HG02840 (cell line): Measurements from ENCODE around the gene MSI2.
A peak's percentile ranks its signal among the peaks of the same experiment; 100 is the strongest.

Experiments
- ATAC-seq: cut with Tn5 transposase; IDR thresholded peaks from one replicate; pipeline ENCODE4 v1.9.1; 2021; ENCODE audit warnings: mild to moderate bottlenecking, moderate library complexity, moderate number of reproducible peaks; ENCODE audit not compliant: unreplicated experiment, low FRiP score

Gene MSI2

DNA sequence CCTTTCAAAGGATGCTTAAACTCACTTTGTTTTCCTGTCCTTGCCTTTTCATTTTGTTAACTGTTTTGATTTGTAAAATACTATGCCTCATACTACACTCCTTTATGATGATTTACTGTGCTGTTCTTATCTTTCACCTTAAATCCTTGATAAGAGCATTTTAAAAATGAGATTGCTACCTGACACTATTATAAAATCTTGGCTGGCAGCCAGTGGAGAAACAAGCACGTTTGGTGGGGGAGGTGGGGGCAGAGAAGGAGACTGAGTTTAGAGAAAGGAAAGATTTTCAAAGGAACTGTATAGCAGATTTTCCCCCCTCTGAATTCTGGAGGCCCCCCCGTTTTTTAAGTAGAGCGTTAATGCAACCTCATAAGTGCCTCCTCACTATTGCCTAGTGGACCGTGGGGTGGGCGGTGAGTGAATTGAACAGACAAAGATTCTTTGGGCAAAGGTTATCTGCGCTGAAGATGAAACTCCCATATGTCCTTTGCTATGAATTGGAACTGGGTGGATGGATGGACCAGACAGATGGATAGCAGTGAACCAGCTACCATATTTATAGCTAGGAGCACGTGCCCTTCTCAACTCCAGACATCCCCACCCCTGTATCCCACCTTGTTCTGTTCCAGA, 288.6 kb downstream of the MSI2 start:
- ATAC-seq: no peak

DNA sequence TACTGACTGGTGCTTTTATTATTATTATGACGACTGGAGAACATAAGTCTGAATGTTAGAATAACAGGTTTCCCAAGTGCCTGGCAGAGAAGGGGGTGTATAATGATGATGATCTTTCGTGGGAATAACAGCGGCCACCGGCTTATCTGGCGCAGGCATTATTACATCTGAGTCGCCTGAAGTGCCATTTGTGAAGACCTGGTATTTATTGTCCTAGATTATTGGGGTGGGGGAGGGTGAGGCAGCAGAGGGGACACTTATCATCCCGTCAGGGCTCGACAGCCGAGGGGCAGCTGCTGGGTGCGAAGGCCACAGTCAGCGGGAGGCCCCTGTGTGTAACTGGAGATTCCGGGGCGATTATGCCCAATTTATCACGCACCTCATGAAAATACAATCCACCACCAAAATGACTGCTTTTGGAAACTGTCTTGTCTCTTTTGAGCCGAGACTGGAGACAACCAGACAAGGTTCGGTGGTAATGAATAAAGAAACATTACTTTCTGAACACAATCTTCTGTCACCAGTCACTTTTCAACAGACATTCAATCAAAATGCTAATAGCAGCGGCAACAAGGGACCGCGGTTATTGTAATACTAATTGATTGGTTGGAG, 289.5 kb downstream of the MSI2 start:
- no peak for ATAC-seq

DNA sequence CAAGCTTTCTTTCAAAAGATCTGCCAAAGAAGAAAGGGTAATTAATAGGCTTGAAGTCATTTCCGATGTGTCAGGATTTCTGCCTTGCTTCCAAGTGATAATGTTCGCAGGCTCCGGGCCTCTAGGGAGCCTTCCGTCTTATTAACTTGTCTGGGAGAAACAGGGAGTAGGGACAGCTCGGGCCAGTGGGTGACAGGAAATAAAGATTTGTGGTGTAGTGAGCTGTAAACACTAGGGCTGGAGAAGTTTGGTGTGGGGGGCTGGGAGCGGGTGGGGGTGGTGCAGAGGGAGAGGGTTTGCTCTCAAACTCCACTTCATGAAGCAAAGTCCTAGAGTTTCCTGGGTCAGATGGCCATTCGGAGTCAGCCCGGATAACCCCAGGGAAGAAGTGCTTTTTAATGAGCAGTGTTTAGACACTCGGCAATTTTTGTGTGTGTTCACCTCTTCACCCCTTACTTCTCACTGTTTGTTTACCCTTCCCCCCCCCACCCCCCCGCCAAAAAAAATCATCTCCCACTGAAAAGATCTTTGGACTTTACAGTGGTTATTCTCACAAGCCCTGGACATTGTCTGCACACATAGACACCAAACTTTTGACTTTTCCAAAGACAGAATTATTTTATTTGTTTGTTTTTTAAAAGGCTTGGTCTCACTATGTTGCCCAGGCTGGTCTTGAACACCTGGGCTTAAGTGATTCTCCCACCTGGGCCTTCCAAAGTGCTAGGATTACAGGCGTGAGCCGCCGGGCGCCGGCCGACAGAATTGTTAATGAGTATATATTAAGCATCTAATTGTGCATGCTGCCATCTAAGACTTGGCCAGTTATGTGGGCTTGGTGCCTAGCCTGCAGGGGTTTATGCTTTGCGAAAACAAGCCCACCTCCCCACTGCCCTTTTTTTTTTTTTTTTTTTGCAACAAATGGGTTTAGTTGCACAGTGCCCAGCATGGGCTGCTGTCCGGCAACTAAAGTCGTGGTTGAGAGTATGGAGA, 292.4 kb downstream of the MSI2 start:
- ATAC-seq: no peak

DNA sequence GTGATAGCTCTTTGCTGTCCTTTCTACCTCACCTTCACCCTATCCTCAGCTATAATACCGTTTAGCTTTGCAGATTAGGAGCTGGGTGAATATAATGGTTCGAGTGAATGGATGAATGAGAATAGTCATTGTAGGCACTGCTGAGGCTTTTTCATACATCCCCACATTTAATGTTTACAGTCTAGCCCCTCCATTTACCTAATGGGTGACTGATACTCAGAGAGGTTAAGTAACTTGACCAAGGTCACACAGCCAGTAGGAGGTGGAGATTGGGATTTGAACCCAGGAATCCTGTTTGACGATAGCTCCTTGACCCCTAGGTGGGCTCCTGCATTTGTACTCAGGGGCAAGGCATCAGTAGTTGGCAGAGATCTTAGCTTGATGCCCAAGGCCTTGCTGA, 293.1 kb downstream of the MSI2 start:
- no peak for ATAC-seq

DNA sequence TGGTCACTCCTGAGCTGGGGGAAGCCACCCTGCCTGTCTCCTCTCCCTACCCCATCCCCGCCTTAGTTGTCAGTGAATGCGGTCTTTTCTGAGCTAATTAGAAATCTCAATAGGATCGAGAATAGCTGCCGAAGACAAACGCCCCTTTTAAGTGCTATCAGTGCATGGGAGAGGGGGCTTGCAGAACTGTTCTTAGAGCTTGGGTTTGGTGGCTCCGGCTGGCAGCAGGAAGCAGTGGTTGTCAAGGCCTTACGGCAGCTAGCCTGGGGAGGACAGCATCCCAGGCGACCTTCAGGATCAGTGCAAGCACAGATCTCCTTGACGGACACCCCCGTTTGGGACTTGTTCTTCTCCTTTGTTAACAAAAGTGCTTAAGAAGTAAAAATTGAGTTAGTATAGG, 293.7 kb downstream of the MSI2 start:
- ATAC-seq: no peak

DNA sequence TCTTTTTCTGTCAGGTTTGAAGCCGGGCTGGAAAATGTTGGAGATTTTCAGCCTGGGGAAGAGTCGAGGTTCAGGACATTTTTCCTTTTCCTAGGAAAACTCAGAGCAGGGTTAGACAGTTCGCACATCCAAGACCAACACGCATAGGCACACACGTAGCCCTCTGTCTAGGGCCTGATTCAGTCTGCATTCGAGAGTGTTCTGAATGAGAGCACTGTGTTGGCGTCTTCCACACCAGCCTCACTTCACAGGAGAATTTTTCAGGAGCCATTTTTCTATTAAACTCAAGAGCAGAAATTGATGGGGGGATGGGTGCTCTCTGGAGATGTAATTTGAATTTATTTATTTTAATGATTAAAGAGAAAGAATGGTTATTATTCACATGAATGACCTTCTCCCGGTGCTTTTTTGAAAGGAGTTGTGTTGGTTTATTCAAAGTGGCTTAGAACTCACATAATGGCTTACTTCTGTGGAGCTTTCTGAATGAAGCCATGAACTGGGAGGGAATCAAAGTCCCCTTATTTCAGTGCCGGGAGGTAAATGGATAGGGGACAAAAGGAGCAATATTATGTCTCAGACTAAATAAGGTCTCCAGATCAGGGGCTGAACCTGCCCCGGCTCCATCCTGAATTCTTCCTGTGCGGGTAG, 294.5 kb downstream of the MSI2 start:
- ATAC-seq: no peak

DNA sequence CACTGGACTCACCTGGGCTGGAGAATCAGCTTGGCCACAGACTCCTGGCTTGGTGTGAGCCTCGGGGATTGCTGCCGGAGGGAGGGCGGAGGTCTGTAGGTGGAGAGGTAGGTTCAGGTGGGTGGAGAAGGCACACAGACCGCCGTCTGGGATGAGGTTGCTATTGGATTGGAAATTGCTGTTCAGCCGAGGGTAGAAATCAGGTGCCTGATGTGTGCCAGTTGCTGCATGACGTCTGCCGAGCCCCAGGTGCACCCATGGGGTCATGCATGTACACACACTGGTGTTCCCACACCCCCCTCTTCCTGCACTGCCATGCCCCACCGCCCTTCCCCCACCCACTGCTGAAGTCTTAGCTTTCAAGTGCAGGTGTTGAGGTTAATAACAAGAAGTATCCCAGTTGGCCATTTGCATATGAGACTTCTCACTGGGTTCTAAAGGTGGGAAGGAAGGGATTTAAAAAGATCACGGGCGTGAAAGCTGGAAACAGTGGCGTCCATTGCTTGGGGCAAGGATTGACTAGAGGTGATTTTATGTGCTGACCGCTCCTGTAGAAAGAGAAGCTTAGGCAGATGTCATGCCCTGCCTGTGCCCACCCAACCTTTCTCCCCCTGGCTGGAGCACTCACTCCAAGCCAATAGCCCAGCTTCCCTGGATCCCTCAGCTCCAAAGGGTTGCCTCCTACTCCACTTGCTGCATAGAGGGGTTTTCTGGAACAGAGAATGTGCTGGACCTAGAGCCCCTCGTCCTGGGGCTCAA, 295.2 kb downstream of the MSI2 start:
- ATAC-seq: peak; percentile 50

DNA sequence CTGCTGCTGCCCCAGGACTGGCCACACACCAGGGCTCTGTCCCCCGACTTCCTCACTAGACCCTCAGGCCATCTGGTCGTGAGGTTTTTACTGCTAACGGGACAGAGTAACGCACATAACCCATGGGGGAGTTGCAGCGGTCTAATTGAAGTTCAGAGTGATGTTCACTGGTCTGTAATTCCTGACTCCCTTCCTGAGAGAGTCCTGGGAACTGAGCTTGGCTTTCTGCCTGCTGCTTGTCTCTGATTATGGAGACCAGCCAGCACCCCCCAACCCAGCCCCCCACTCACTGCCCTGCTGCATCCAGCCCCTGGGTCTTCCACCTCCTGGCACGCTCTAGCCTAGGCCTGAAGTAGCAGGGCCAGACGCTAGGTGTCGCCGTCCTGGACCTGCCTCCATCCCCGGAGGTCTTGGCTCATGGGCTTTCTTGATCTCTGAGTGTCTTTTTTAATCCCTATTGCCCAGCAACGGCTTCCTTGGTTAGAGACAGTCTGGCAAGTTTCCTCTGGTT, 295.8 kb downstream of the MSI2 start:
- no peak for ATAC-seq

DNA sequence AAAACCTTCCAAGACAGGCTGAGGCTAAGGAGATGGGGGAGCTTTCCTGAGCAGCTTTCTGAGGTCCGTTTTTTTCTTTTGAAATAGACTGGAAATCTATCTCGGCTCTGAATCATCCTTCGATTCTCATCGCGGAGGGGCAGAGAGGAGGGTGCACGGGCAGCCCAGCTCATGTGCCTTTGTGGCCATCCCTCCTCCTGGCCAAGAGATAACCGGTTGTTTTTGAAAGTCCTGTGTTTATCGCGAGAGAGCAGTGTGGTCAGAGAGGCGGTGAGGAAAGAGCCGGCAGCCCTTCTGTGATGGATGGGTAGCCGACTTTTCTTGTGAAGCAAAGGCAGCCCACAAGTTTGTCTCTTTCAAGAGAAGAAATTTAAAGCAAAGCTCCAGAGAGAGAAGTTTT, 297.2 kb downstream of the MSI2 start:
- no peak for ATAC-seq

DNA sequence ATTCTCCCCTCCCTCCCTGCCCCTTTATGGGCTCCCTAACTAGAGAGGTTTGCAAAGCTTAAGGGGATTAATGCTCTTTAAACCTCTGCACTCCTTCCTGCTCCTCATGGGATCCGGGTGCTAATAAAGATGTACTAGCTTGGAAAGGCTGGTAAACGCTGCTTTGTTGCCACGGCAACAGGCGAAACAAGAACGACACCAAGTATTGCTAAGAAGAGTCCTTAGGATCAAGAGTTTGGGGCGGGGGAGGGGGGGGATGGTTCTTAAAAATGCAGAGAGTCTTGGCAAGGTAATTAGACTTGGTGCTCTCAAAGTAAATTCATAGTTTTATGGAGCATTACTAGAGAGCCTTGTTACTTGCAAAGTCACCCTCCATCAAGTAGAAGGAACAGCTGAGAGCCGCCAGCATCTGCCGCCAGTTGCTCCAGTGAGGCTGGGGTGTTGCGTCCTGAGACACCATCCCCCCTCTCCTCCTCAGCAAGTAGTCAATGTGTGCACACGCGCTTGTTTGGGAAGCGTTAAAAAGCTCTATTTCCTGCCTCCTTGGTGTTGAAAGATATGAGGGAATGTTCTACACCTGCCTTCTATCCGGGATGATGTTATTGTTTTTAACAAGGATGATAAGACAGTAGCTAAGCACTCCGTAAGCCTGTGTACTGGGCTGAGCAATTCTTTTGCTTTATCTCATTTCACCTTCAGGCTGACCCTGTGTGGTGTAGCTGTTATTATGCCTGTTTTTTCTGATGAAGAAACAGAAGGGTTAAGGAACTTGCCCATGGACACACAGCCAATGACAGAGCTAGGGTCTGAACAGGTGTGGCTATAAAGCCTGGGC, 297.9 kb downstream of the MSI2 start:
- ATAC-seq: no peak

DNA sequence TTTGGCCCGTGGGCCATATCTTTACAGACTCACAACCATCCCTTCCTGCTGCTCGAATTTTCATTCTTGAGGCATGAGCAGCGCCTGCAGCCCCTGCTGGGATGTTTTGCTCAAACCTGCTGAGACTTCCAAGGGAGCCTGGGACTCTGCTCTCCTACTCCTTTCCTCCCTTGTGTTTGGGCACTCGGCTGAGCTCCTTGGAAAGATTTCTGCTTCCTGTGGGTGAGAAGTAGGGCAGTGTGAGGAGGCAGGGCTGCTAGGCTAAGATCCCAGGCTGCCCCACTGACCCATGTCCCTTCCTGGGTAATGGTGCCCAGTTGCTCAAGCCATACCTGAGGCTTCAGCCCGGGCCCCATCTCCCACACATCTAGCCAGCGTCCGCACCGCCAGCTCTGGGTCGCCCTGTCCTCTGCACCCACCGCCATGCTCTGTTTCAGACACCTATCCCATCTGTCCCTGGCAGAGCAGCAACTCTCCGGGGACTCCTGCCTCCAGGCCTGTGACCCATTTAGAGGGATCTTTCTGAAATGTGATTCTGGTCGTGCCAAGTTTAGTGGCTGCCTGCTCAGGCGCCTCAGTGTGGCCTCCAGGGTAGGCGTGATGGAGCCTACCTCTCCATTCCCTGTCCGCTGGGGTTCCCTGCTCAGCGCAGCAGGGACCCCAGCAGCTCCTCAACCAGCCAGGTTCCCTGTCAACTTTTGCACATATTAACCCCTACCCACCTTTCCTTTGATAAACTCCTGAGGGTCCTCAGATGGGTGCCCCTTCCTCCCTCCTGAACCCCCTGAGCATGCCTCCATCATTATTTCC, 298.7 kb downstream of the MSI2 start:
- ATAC-seq: no peak

DNA sequence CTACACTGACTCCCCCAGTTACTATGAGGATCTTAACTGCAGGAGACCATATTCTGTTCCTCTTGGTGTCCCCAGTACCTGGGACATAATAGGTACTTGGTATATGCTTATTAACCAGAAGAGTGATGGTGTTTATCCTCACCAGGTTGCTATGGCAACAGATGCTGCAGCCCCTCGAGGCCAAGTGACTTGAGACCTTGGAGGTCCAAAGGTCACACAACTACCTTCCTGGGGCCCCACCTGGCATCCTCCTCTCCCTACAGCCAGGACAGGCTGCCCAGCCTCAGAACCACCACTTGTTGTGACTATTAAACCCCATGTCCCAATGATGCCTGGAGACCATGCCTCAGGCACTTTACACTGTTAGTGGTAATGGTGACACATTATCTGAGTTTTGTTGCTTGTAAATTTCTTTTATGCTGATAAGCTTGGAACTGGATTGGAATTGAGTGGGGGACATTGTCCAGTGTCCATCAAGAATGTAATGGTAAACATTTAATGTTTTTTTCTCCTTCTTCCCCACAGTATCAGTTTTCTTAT, 299.4 kb downstream of the MSI2 start:
- no peak for ATAC-seq

DNA sequence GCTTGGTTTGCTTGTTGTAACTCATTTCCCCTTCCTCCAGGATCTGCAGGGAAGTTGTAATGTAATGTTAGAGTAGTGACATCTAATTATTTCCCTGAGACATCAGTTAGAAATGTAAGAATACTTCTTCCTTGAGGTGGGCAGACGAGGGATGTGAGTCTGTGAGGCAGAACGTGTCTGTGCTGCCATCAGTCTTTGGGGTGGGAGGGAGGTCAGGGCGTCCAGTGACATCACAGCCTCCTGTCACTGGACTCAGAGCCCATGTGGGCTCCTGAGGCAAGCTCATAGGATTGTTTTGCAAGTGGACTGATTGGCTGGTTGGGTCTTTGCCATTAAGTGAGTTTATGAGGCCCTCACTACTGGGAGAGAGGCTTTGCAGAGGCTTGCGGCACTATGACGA, 300.0 kb downstream of the MSI2 start:
- ATAC-seq: no peak

DNA sequence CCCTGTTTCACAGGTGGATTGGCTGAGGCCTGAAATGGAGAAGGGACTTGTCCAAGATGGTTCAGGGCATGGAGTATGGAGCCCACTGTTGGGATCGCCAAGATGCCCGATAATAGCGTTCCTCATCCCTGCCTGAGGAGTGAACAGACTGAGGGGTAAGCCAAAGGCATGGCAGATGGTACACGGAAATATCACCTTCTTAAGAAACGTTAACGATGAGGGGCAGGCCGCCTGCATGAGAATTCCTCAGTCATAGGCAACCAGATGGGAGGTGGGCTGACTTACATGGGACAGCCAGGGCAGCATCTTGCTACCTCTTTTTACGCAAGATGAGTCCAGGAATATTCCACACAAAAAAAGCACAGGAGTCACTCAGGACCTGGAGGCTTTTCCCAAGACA, 300.7 kb downstream of the MSI2 start:
- no peak for ATAC-seq

DNA sequence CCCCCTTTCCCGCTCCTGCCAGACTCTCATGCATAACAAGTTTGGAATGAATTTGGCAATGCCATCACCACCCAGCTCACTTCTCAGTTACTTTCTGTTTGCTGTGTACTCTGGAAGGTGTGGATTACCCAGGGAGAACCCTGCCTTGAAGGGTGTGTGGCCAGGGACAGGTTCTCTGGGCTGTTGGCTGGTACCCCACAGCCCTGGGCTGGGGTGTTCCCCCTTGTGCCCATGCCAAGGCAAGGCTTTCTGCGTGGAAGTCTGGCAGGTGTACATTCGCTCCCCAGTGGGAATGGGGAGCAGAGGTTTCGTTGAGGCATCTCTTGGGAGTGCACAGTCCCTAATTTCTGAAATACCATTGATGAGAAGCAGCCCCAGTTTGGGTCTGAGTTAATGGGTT, 301.1 kb downstream of the MSI2 start:
- ATAC-seq: no peak

DNA sequence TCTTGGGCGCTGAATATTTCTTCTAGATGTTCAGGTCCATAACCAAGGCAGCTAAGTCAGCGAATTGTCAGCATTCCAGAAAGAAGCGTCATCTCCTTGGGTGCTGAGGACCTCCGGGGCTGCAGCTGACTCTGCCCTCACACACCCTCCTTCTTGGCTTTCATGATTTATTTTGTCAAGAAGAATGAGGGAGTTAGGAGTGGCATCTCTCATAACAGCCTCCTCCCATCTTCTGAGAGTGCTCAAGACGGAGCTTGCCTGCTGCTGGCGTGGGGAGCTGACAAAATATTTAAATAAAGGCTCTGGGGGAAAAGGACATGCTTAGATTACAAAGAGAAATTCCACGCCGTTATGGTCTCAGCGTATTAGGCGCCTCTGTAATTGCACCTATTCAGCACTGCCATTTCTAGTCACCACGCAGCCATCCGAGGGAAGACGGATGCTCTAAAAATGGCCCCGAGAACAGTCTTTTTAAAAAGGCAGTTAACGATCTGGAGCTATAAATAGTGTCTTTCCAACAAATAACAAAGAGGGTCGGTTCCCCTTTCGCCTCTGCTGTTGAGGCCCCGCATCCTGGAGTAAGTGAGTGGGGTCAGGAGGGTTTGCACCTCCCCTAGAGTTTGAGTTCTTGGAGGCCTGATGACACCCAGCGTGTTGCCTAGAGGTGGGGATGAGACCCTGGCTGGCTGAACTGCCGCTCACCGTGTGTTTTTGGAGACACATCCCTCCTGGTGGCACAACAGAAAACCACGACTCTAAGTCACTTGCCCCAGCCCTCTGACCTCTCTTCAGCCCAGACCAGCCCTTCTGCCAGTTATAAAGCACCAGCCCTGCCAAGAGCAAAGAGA, 301.7 kb downstream of the MSI2 start:
- ATAC-seq: no peak

DNA sequence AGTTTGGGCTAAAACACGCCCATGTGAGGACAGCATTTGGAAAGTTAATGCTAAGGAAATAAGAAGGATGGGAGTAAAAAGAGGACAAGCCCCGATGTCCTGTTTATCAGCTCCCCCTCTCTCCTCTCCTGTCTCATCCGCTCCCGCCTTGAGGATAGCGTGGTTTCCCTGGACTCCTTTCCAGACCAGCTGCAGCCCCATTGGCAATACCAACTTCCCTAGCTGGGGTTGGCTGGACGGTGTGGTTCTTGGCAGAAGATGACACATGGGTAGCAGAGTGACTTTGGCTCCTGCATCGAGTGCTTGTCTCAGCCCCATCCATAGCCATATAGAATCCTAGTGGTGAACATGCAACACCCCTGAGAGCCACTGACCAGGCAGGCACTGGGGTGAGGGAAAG, 302.9 kb downstream of the MSI2 start:
- ATAC-seq: no peak
